ENCODE results near the gene PRKAR1A. TPM values are rescaled to one million over a fixed set of nuclear protein-coding genes. Genes with fewer than 3 reads are reported as not detected.
A peak's percentile ranks its signal among the peaks of the same experiment; 100 is the strongest.

PRKAR1A gene
- total and polyA plus RNA-seq, 11 donors = 192 to 1,392 (median 837) TPM

- intact Hi-C loops (cut with DNase I) = no loop called here
- no peak overlapping the region for H3K27ac ChIP-seq
- H3K36me3 ChIP-seq = no peaks in the 10 kb centered on the region
- DNase-seq = no peak
- no peaks in the 10 kb centered on the region for H3K9me3 ChIP-seq
- ATAC-seq = no peak
- no peak for TF ChIP-seq POLR2A (IDR thresholded peaks at IDR 0.05)
- peaks cover 0 to 21% (median 12%) of the 10 kb centered on the region in 12 donors for H3K4me1 ChIP-seq
- 73 to 81% (median 77%) methylated on average over 3 of the region's 3 CpGs for WGBS, 4 donors
- H3K4me3 ChIP-seq = no peak overlapping the region
- no peaks in the 10 kb centered on the region for H3K27me3 ChIP-seq
Measured at GRCh38 chr17:68501074-68501473, 11.2 kb upstream of the PRKAR1A start.

- no peak for ATAC-seq
- no peak for DNase-seq
- no peaks in the 10 kb centered on the region for H3K27me3 ChIP-seq
- no peak overlapping the region for H3K4me3 ChIP-seq
- H3K9me3 ChIP-seq = no peaks in the 10 kb centered on the region
- H3K36me3 ChIP-seq = no peaks in the 10 kb centered on the region
- H3K27ac ChIP-seq = no peak overlapping the region
- no peak for TF ChIP-seq POLR2A (IDR thresholded peaks at IDR 0.05)
- no peak for TF ChIP-seq CTCF (IDR thresholded peaks at IDR 0.05)
- 93 to 95% (median 94%) methylated on average over 1 of the region's 1 CpG for WGBS, 4 donors
- H3K4me1 ChIP-seq = peaks cover 0 to 32% (median 10%) of the 10 kb centered on the region in 12 donors
- intact Hi-C loops (cut with DNase I) = no loop called here
Measured at GRCh38 chr17:68505951-68506350, 6.3 kb upstream of the PRKAR1A start.

GRCh38 chr17:68507576-68507975, 4.7 kb upstream of the PRKAR1A start:
- Histone ChIP-seq H3K9me3 (no peaks in the 10 kb centered on the region), H3K4me1 (peaks cover 0 to 37% (median 16%) of the 10 kb centered on the region in 12 donors), H3K27me3 (no peaks in the 10 kb centered on the region), H3K36me3 (no peaks in the 10 kb centered on the region), H3K4me3 (no peak overlapping the region), H3K27ac (no peak overlapping the region)
- WGBS, 4 donors = 86 to 90% (median 88%) methylated on average over 3 of the region's 3 CpGs
- TF ChIP-seq POLR2A (IDR thresholded peaks at IDR 0.05) (no peak), CTCF (IDR thresholded peaks at IDR 0.05) (no peak)
- ATAC-seq = no peak
- intact Hi-C loops (cut with DNase I) = no loop called here
- no peak for DNase-seq

- H3K27ac ChIP-seq = peak overlapping the region in 11 of 12 donors; percentile 39 to 100 (median 98)
- H3K9me3 ChIP-seq = no peaks in the 10 kb centered on the region
- H3K27me3 ChIP-seq = no peaks in the 10 kb centered on the region
- no peak overlapping the region for H3K4me3 ChIP-seq
- H3K4me1 ChIP-seq = peaks cover 0 to 46% (median 16%) of the 10 kb centered on the region in 12 donors
- ATAC-seq (peak in 2 of 4 donors; percentile 6 to 12), DNase-seq (peak; percentile 65 to 82 (median 76))
- intact Hi-C loops (cut with DNase I) = loop anchor here in 7 of 10 donors (2.0 to 5.0 kb wide), 5 partner anchors 35 to 262 kb away; partner anchors contain the start of gene AMZ2 (in 1 of the 7)
- TF ChIP-seq CTCF (IDR thresholded peaks at IDR 0.05) (no peak), POLR2A (IDR thresholded peaks at IDR 0.05) (no peak)
- WGBS, 4 donors = 60 to 64% (median 61%) methylated on average over 9 of the region's 9 CpGs
- H3K36me3 ChIP-seq = no peaks in the 10 kb centered on the region
Measured at GRCh38 chr17:68509141-68510057, 2.8 kb upstream of the PRKAR1A start.
